HCT116 (cell line): ENCODE results near the gene ZBTB20.

ENCODE experiments used
- CTCF ChIP-seq, 3 experiments: fragments of 200-600 bp in 1 of 3; sonication (generic) in 1 of 3; IDR thresholded peaks in 2 of 3; conservative IDR thresholded peaks in 1 of 3; 2 replicates each; pipeline ENCODE4 v1.5.1; 2012 to 2017; ENCODE audit warnings: low read depth in 2 of 3, low read length in 2 of 3, antibody characterized with exemption in 1 of 3, borderline replicate concordance in 1 of 3, control low read depth in 1 of 3, mild to moderate bottlenecking in 1 of 3, mixed read lengths in 1 of 3, mixed run types in 1 of 3, moderate library complexity in 1 of 3; ENCODE audit not compliant: insufficient read depth in 1 of 3
- POLR2A ChIP-seq: IDR thresholded peaks from 2 replicates; pipeline ENCODE4 v1.7.0; 2011; ENCODE audit warnings: borderline replicate concordance; ENCODE audit not compliant: insufficient read depth, insufficient read length; ENCODE audit errors: extremely low read depth

GRCh38 chr3:114606336-114606735, 540.8 kb downstream of the ZBTB20 start:
- TF ChIP-seq CTCF (IDR thresholded peaks at IDR 0.05 in 2 of 3, conservative IDR thresholded peaks at IDR 0.05 in 1 of 3; ENCODE audit: borderline replicate concordance in 1 of 3, insufficient read depth in 1 of 3, low read depth in 2 of 3, low read length in 2 of 3) = no peak
- TF ChIP-seq POLR2A = no peak
